IPS-18a (cell line): Measurements from ENCODE around the gene RRN3.
"Not testable (repeated sequence)": the region's sequence is repeated elsewhere in the genome, so short reads cannot be mapped to it uniquely, and the experiment has no call there.

Experiments used
- H3K27ac ChIP-seq: one replicate; pipeline ENCODE4 v1.5.1; 2013; ENCODE audit warnings: low read length
- H3K27me3 ChIP-seq: one replicate; pipeline ENCODE4 v1.6.1; 2013; ENCODE audit warnings: mild to moderate bottlenecking, low read length; ENCODE audit not compliant: control insufficient read depth, insufficient read depth
- H3K36me3 ChIP-seq: one replicate; pipeline ENCODE4 v1.6.1; 2013; ENCODE audit warnings: low read depth, low read length; ENCODE audit not compliant: control insufficient read depth
- H3K4me1 ChIP-seq: one replicate; pipeline ENCODE4 v1.6.1; 2013; ENCODE audit warnings: low read depth, low read length; ENCODE audit not compliant: control insufficient read depth
- H3K4me3 ChIP-seq: one replicate; pipeline ENCODE4 v1.5.1; 2013; ENCODE audit warnings: low read length
- H3K9ac ChIP-seq: one replicate; pipeline ENCODE4 v1.6.1; 2013; ENCODE audit warnings: mild to moderate bottlenecking, low read length, moderate library complexity
- H3K9me3 ChIP-seq: one replicate; pipeline ENCODE4 v1.6.1; 2013; ENCODE audit warnings: low read depth, low read length; ENCODE audit not compliant: control insufficient read depth

RRN3 gene

GRCh38 chr16:15012941-15013340 is 81.1 kb downstream of the RRN3 start:
- H3K9me3 ChIP-seq, H3K27me3 ChIP-seq, H3K9ac ChIP-seq, H3K27ac ChIP-seq, H3K4me3 ChIP-seq, H3K4me1 ChIP-seq: not testable (repeated sequence)
- peaks cover 14% of the 10 kb centered on the region for H3K36me3 ChIP-seq
